Heart right ventricle (tissue), 16 donors: Measurements from ENCODE around the gene DGKD. TPM values are rescaled to one million over a fixed set of nuclear protein-coding genes. Genes with fewer than 3 reads are reported as not detected.
A peak's percentile ranks its signal among the peaks of the same experiment; 100 is the strongest.

Experiments used
- ATAC-seq, 8 donors: fragments of 200-7000 bp; cut with Tn5 transposase; one replicate each; pipeline ENCODE4 v1.9.1; 2020; ENCODE audit warnings: mild to moderate bottlenecking in 8 of 8, moderate library complexity in 8 of 8, moderate number of reproducible peaks in 1 of 8
- DNase-seq, 2 donors: peaks; one replicate each; pipeline ENCODE4 v3.0.0-alpha.2; 2020
- H3K27ac ChIP-seq, 10 donors: fragments of 200-600 bp; sonication (generic) in 2 of 10; one replicate each; pipeline versions ENCODE4 v1.5.0 to v1.8.0; 2020 to 2022; ENCODE audit warnings: mild to moderate bottlenecking in 3 of 10
- H3K27me3 ChIP-seq, 7 donors: fragments of 200-600 bp; one replicate each; pipeline ENCODE4 v1.8.0; 2021 to 2022; ENCODE audit warnings: mild to moderate bottlenecking in 2 of 7
- H3K36me3 ChIP-seq, 9 donors: fragments of 200-600 bp; sonication (generic) in 1 of 9; one replicate each; pipeline versions ENCODE4 v1.5.0 to v1.8.0; 2020 to 2022; ENCODE audit warnings: mild to moderate bottlenecking in 2 of 9
- H3K4me1 ChIP-seq, 9 donors: fragments of 200-600 bp; sonication (generic) in 1 of 9; one replicate each; pipeline versions ENCODE4 v1.5.0 to v1.8.0; 2020 to 2022; ENCODE audit warnings: mild to moderate bottlenecking in 4 of 9
- H3K4me3 ChIP-seq, 10 donors: fragments of 200-600 bp; sonication (generic) in 2 of 10; one replicate each; pipeline versions ENCODE4 v1.5.0 to v1.8.0; 2020 to 2022; ENCODE audit warnings: mild to moderate bottlenecking in 7 of 10, moderate library complexity in 2 of 10
- H3K9me3 ChIP-seq, 11 donors: fragments of 200-600 bp in 10 of 11; sonication (generic) in 2 of 11; one replicate each; pipeline versions ENCODE4 v1.5.0 to v1.8.0; 2013 to 2022; ENCODE audit warnings: mild to moderate bottlenecking in 2 of 11, control low read depth in 1 of 11, moderate library complexity in 1 of 11
- CTCF ChIP-seq, 9 donors: fragments of 200-600 bp; sonication (generic) in 2 of 9; IDR thresholded peaks; one replicate each; pipeline versions ENCODE4 v1.5.0 to v1.8.0; 2021 to 2022; ENCODE audit warnings: antibody characterized with exemption in 9 of 9, mild to moderate bottlenecking in 5 of 9, moderate library complexity in 1 of 9
- WGBS, 2 donors: extraction: QIAGEN DNeasy Blood & Tissue Kit; methylation state at CpG; one replicate each; pipeline ENCODE4 v1.1.7; 2013; ENCODE audit warnings: inconsistent platforms in 1 of 2; 5-methylcytosine and 5-hydroxymethylcytosine counted together
- intact Hi-C, 10 donors: fragments of 100-400 bp; cut with DNase I; formaldehyde crosslinking; loops; one replicate each; pipeline versions ENCODE4 v1.11.1 to v1.14.2; 2022
- polyA plus RNA-seq, 2 donors: library from polyadenylated mRNA; stranded (reverse); fragments of 200-250 nt; gene quantifications; one replicate each; pipeline ENCODE4 v1.2.3, GENCODE V29; 2013
- total RNA-seq, 10 donors: library from RNA; stranded (reverse); fragmentation: NEBNext Ultra II Directional in 3 of 10; extraction: Animal tissue kit (Norgen Biotek cat#: 25700) in 3 of 10; gene quantifications; one replicate each; pipeline versions ENCODE4 v1.2.1 to v1.2.4, GENCODE V29; 2021 to 2023
- donor health status: Arrhythmogenic right ventricular cardiomyopathy.
- donor health status: ischemic (EF 13 %, LVEDD 7.1; RV severe dilation, severe dysfunction).
- donor health status: healthy with polysubstance abuse.
- donor health status: DM: no; HTN: yes; CAD: no.
- donor health status: DM: no; HTN: no; CAD: no.
- donor health status: ischemic (EF 25% LVEDD 6.9; RV normal size, moderate dysfunction).
- donor health status: ischemic (EF 25% LVEDD 5.7; RV mildly dilated, moderate dysfunction).
- donor health status: healthy.
- donor health status: DM: yes; HTN: yes; CAD: no.
- donor health status: Ischemic cardiomyopathy.
- donor health status: ischemic (EF 35%, LVEDD 5.7; RV mildly dilated, moderate dysfunction).
- donor health status: nonischemic (EF 11% LVEDD 7.7; RV severe dilation, severe dysfunction).
- donor health status: DM: yes; HTN: yes; CAD: no.
- donor health status: PGD.
- donor health status: ischemic (EF 29% LVEDD 5.4; RV normal size, mild dysfunction).
- donor health status: nonischemic (EF 23%, LVEDD 6.1; RV moderate dilation, normal function).

The DGKD gene
- total and polyA plus RNA-seq, 12 donors: 26.8 to 79.5 (median 44.7) TPM

DNA sequence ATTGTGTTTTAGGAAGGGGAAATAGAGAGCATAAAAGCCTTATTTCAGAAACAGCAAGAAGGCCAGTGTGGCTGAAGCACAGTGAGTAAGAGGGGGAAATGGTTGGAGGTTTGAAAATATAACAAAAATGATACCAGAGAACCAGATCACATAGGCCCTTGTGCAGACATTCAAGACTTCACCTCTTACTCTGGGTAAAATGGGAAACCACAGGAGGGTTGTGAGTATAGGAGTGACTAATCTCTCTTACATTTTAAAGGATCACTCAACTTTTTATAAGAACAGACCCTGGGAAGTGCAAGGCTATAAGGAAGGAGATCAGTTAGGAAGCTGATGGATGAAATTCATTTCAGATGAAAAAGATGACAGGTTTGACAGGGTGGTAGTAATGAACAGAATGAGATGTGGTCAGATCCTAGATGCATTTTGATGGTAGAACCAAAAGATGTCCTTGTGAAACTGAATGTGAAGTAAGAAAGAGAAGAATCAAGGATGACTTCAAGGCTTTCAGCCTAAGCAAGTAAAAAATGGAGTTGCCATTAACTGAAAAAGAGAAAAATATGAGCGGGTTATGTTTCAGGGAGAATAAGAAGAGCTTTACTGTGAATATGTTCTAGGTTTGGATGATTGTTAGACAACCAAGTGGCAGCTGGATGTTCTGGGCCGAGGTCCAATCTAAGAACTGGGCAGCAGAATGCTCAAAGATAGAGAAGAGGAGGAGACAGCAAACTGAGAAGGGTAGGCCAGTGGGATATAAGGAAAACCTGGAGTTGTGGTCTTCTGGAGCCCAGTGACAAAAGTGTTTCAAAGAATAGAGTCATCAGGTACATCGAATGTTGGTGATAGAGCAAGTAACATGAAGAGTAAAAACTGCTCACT is 147.1 kb downstream of the DGKD start:
- H3K36me3 ChIP-seq: peaks cover 0 to 93% (median 33%) of the 10 kb centered on the region in 9 donors
- no peak overlapping the region for H3K27ac ChIP-seq
- no peak overlapping the region for H3K4me3 ChIP-seq
- intact Hi-C loops: no loop called here
- DNase-seq (no peak), ATAC-seq (peak in 4 of 8 donors; percentile 45 to 75 (median 51))
- peaks cover 0 to 13% (median 0%) of the 10 kb centered on the region in 9 donors for H3K4me1 ChIP-seq
- no peak for TF ChIP-seq CTCF (IDR thresholded peaks at IDR 0.05)
- WGBS, 2 donors: 80 to 81% methylated on average over 3 of the region's 3 CpGs
- H3K9me3 ChIP-seq: peaks cover 0 to 34% (median 10%) of the 10 kb centered on the region in 11 donors
- no peaks in the 10 kb centered on the region for H3K27me3 ChIP-seq

- ATAC-seq: no peak
- Histone ChIP-seq H3K4me1 (peaks cover 0 to 13% (median 0%) of the 10 kb centered on the region in 9 donors), H3K9me3 (peaks cover 0 to 35% (median 10%) of the 10 kb centered on the region in 11 donors), H3K27me3 (no peaks in the 10 kb centered on the region), H3K27ac (no peak overlapping the region), H3K4me3 (no peak overlapping the region), H3K36me3 (peaks cover 0 to 94% (median 34%) of the 10 kb centered on the region in 9 donors)
- intact Hi-C loops: no loop called here
- DNase-seq: no peak
- 97 to 100% methylated on average over 1 of the region's 1 CpG for WGBS, 2 donors
- TF ChIP-seq CTCF (IDR thresholded peaks at IDR 0.05): no peak
Observed at GRCh38 chr2:233503481-233503880, 149.2 kb downstream of the DGKD start.

DNA sequence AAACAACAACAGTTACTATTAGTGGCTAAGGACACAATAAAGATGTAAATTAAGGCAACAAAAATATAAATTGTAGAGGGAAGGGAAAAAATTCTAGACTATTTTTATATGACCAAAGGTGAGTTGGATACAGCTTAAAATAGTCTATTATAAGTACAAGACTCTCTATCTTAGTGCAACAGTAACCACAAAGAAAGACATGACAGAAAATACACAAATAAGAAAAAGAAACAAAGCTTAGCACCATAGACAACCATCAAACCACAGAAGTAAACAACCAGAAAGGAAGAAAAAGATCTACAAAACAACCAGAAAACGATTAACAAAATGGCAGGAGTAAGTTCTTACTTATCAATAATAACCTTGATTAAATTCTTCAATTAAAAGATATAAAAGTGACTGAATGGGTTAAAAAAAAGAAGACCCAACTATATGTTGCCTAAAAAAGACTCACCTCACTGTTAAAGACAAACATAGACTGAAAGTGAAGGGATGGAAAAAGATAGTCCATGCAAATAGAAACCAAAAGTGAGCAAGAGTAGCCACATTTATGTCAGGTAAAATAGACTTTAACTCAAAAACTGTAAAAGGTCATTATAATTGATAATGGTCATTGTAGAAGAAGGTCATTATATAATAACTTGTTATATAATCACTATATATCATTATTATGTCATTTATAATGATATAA is 149.8 kb downstream of the DGKD start:
- no peak for TF ChIP-seq CTCF (IDR thresholded peaks at IDR 0.05)
- no peak for ATAC-seq
- H3K9me3 ChIP-seq: peaks cover 0 to 35% (median 10%) of the 10 kb centered on the region in 11 donors

DNA sequence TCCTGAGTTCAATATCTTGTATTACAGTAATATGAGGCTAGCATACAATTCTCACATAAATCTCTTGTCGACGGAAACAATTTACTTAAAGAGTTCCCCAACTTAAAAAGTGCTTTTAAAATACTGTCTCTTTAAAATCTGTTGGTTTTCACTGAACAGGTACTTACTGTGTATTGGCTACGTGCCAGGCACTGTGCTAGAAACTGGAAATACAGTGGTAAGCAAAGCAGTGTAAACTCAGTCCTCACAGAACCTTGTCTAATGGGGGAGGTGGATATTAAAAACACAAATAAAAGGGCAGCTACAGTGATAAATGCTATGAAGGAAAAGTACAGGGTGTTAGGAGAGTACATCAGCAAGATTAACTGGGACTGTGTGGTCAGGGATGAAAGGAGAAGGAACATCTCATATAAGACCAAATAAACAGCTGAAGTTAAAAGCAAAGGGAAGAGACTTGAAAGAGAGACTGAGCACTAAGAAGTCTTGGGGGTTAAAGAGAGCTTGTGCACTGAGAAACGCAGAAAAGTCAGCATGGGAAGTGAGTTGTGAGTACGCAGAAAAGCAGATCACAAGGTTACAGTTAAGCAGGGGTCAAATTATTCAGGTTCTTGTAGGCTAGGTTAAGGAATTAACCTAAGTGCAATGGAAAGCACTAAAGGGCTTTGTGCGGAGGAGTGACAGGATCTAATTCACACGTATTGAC is 159.8 kb downstream of the DGKD start:
- peaks cover 0 to 5% (median 0%) of the 10 kb centered on the region in 9 donors for H3K4me1 ChIP-seq
- no peak for ATAC-seq

More for the DNA sequence above, 149.8 kb downstream of the DGKD start:
- intact Hi-C loops: no loop called here
- Histone ChIP-seq H3K27me3 (no peaks in the 10 kb centered on the region), H3K4me1 (peaks cover 0 to 13% (median 0%) of the 10 kb centered on the region in 9 donors), H3K27ac (no peak overlapping the region), H3K4me3 (no peak overlapping the region), H3K36me3 (peaks cover 0 to 94% (median 36%) of the 10 kb centered on the region in 9 donors)
- WGBS, 2 donors: 94 to 96% methylated on average over 1 of the region's 1 CpG
- no peak for DNase-seq

More for the DNA sequence above, 159.8 kb downstream of the DGKD start:
- Histone ChIP-seq H3K4me3 (no peak overlapping the region), H3K36me3 (peaks cover 0 to 88% (median 13%) of the 10 kb centered on the region in 9 donors), H3K27ac (no peak overlapping the region), H3K9me3 (no peaks in the 10 kb centered on the region), H3K27me3 (no peaks in the 10 kb centered on the region)
- TF ChIP-seq CTCF (IDR thresholded peaks at IDR 0.05): no peak
- DNase-seq: no peak
- 93% methylated on average over 7 of the region's 7 CpGs for WGBS, 2 donors
- intact Hi-C loops: no loop called here
